ENCODE results near the gene RPUSD2.

- TF ChIP-seq POLR2A (IDR thresholded peaks at IDR 0.05; ENCODE audit: low read depth, low read length) (no peak), TAF1 (IDR thresholded peaks at IDR 0.05; ENCODE audit: borderline replicate concordance, low read depth, low read length) (no peak)
Observed at GRCh38 chr15:40550341-40551037, 18.6 kb upstream of the RPUSD2 start.
